OCI-LY7 (cell line): ENCODE data around the gene KCNK7. TPM values are rescaled to one million over a fixed set of nuclear protein-coding genes. Genes with fewer than 3 reads are reported as not detected.

ENCODE experiments used
- BruUV-seq: library from RNA; stranded (reverse); fragments of 400-500 nt; replicated peaks from 2 replicates; lab custom pipeline; 2021; lab: Mats Ljungman, UMichigan
- CTCF ChIA-PET: fragments of 300-600 bp; sonication (Branson Sonifier 250); formaldehyde crosslinking; loops from one replicate; lab custom pipeline; 2022; ENCODE audit warnings: antibody characterized with exemption; ENCODE audit not compliant: unreplicated experiment; lab: Charles Lee
- POLR2A ChIA-PET: fragments of 300-600 bp; sonication (Branson Sonifier 250); formaldehyde crosslinking; loops from one replicate; lab custom pipeline; 2022; ENCODE audit warnings: antibody characterized with exemption; lab: Charles Lee
- DNase-seq: peaks from one replicate; pipeline ENCODE4 v3.0.0-alpha.2; 2015; ENCODE audit warnings: low spot score
- H2AFZ ChIP-seq: fragments of 200-600 bp; sonication (generic), shearing (Covaris generic); 2 replicates; pipeline ENCODE4 v1.6.1; 2014; ENCODE audit warnings: mild to moderate bottlenecking, antibody characterized with exemption, low read length, moderate library complexity
- H3K27ac ChIP-seq: fragments of 200-600 bp; sonication (generic); 2 replicates; pipeline ENCODE4 v1.5.1; 2014; ENCODE audit warnings: mixed run types, low read depth, mild to moderate bottlenecking, moderate library complexity, low read length, inconsistent platforms; ENCODE audit not compliant: poor library complexity, severe bottlenecking
- H3K36me3 ChIP-seq: fragments of 200-600 bp; sonication (generic); 2 replicates; pipeline ENCODE4 v1.6.1; 2014; ENCODE audit warnings: mild to moderate bottlenecking, antibody characterized with exemption, low read length, moderate library complexity, mixed read lengths; ENCODE audit not compliant: insufficient read depth
- H3K4me1 ChIP-seq: fragments of 200-600 bp; sonication (generic); 2 replicates; pipeline ENCODE4 v1.5.1; 2014; ENCODE audit warnings: mild to moderate bottlenecking, low read length; ENCODE audit not compliant: insufficient read depth, poor library complexity, severe bottlenecking
- H3K4me2 ChIP-seq: fragments of 200-600 bp; sonication (generic); 2 replicates; pipeline ENCODE4 v1.6.1; 2014; ENCODE audit warnings: mild to moderate bottlenecking, low read length
- H3K4me3 ChIP-seq: fragments of 200-600 bp; sonication (generic); 2 replicates; pipeline ENCODE4 v1.5.1; 2014; ENCODE audit warnings: mild to moderate bottlenecking, low read depth, low read length; ENCODE audit not compliant: poor library complexity, severe bottlenecking
- H3K79me2 ChIP-seq: fragments of 200-600 bp; sonication (generic); 2 replicates; pipeline ENCODE4 v1.6.1; 2016; ENCODE audit warnings: low read depth, mild to moderate bottlenecking, low read length, moderate library complexity, mixed read lengths; ENCODE audit not compliant: insufficient read depth
- H3K9me2 ChIP-seq: fragments of 200-600 bp; sonication (generic); 2 replicates; pipeline ENCODE4 v1.6.1; 2016; ENCODE audit warnings: mild to moderate bottlenecking, low read length, mixed read lengths; ENCODE audit not compliant: insufficient read depth
- H3K9me3 ChIP-seq: fragments of 200-600 bp; sonication (generic); 2 replicates; pipeline ENCODE4 v1.6.1; 2014; ENCODE audit warnings: mild to moderate bottlenecking, mixed run types, low read length, mixed read lengths
- H4K20me1 ChIP-seq: fragments of 200-600 bp; sonication (generic); 2 replicates; pipeline ENCODE4 v1.6.1; 2014; ENCODE audit warnings: mild to moderate bottlenecking, antibody characterized with exemption, low read length, moderate library complexity, mixed read lengths; ENCODE audit not compliant: insufficient read depth
- CTCF ChIP-seq: fragments of 200-600 bp; sonication (generic); conservative IDR thresholded peaks from 2 replicates; pipeline ENCODE4 v1.5.1; 2014; ENCODE audit warnings: mild to moderate bottlenecking, antibody characterized with exemption, low read length, moderate library complexity, mixed read lengths
- EZH2phosphoT487 ChIP-seq: fragments of 200-600 bp; sonication (generic); IDR thresholded peaks from 2 replicates; pipeline ENCODE4 v1.6.1; 2018; ENCODE audit warnings: low read depth, borderline replicate concordance, mild to moderate bottlenecking, mixed run types, antibody characterized with exemption, low read length, moderate library complexity, mixed read lengths
- intact Hi-C: fragments of 100-400 bp; cut with micrococcal nuclease; formaldehyde crosslinking; loops from one replicate; pipeline ENCODE4 v1.10.0; 2022; ENCODE audit not compliant: unreplicated experiment
- total RNA-seq, 2 experiments: library from RNA; depleted of rRNA in 1 of 2; stranded (reverse); fragments of >200 nt in 1 of 2; shearing (Covaris generic) in 1 of 2; gene quantifications; 2 replicates each; pipeline ENCODE4 v1.2.3, GENCODE V29; 2014 to 2022

Gene KCNK7
- total RNA-seq, 2 experiments from 2014 or later, result 0.68 to 1.4 TPM

GRCh38 chr11:65634440-65634839, 38.8 kb upstream of the KCNK7 start:
- Histone ChIP-seq H3K36me3 (peaks cover 79% of the 10 kb centered on the region), H3K4me1 (peaks cover 23% of the 10 kb centered on the region), H3K79me2 (no peaks in the 10 kb centered on the region), H3K4me2 (no peak overlapping the region), H3K9me3 (no peaks in the 10 kb centered on the region), H2AFZ (no peak overlapping the region), H3K27ac (no peak overlapping the region), H3K9me2 (no peaks in the 10 kb centered on the region), H4K20me1 (no peaks in the 10 kb centered on the region), H3K4me3 (no peak overlapping the region)
- no TSS peak for BruUV-seq
- CTCF ChIA-PET, result no interaction called here
- no peak for TF ChIP-seq EZH2phosphoT487
- no peak for TF ChIP-seq CTCF
- intact Hi-C loops, result no loop called here
- POLR2A ChIA-PET, result no interaction called here
- no peak for DNase-seq

- TF ChIP-seq CTCF, result no peak
- no peak for TF ChIP-seq EZH2phosphoT487
- no peaks in the 10 kb centered on the region for H3K9me3 ChIP-seq
- ChIA-PET CTCF (no interaction called here), POLR2A (no interaction called here)
- peaks cover 19% of the 10 kb centered on the region for H3K4me1 ChIP-seq
- no TSS peak for BruUV-seq
- intact Hi-C loops, result no loop called here
- no peak overlapping the region for H3K27ac ChIP-seq
- H3K79me2 ChIP-seq, result no peaks in the 10 kb centered on the region
- no peak overlapping the region for H3K4me2 ChIP-seq
- H3K4me3 ChIP-seq, result no peak overlapping the region
- DNase-seq, result no peak
- H3K36me3 ChIP-seq, result peaks cover 83% of the 10 kb centered on the region
- no peaks in the 10 kb centered on the region for H3K9me2 ChIP-seq
- H4K20me1 ChIP-seq, result no peaks in the 10 kb centered on the region
- no peak overlapping the region for H2AFZ ChIP-seq
Observed at GRCh38 chr11:65634109-65634436, 38.5 kb upstream of the KCNK7 start.

- Histone ChIP-seq H3K36me3 (peaks cover 88% of the 10 kb centered on the region), H3K4me1 (peaks cover 14% of the 10 kb centered on the region), H3K4me3 (no peak overlapping the region), H3K4me2 (no peak overlapping the region), H4K20me1 (no peaks in the 10 kb centered on the region), H3K79me2 (no peaks in the 10 kb centered on the region), H3K9me3 (no peaks in the 10 kb centered on the region), H3K27ac (no peak overlapping the region), H2AFZ (no peak overlapping the region), H3K9me2 (no peaks in the 10 kb centered on the region)
- no TSS peak for BruUV-seq
- TF ChIP-seq CTCF (no peak), EZH2phosphoT487 (no peak)
- POLR2A ChIA-PET, result no interaction called here
- CTCF ChIA-PET, result no interaction called here
- no peak for DNase-seq
- intact Hi-C loops, result no loop called here
Observed at GRCh38 chr11:65633390-65634108, 37.9 kb upstream of the KCNK7 start.
